Nephron (organoid): Measurements from ENCODE around the gene NDUFB10.

Experiments
- H3K27ac Mint-ChIP-seq, 3 experiments: 2 replicates each; pipeline ENCODE4 v1.8.0; 2020; ENCODE audit warnings: mixed read lengths in 3 of 3, mild to moderate bottlenecking in 2 of 3, moderate library complexity in 1 of 3
- H3K27me3 Mint-ChIP-seq: 2 replicates; pipeline ENCODE4 v1.8.0; 2021; ENCODE audit warnings: low read depth, mild to moderate bottlenecking, moderate library complexity, mixed read lengths
- H3K36me3 Mint-ChIP-seq: 2 replicates; pipeline ENCODE4 v1.8.0; 2020; ENCODE audit warnings: low read depth, mixed read lengths
- H3K4me1 Mint-ChIP-seq: 2 replicates; pipeline ENCODE4 v1.8.0; 2020; ENCODE audit warnings: mixed read lengths
- H3K4me3 Mint-ChIP-seq, 3 experiments: 2 replicates each; pipeline ENCODE4 v1.8.0; 2020; ENCODE audit warnings: mild to moderate bottlenecking in 3 of 3, mixed read lengths in 3 of 3, moderate library complexity in 2 of 3
- H3K9me3 Mint-ChIP-seq: 2 replicates; pipeline ENCODE4 v1.8.0; 2020; ENCODE audit warnings: mixed read lengths
- CTCF ChIP-seq, 3 experiments: fragments of 200-600 bp; sonication (generic); IDR thresholded peaks; one replicate each; pipeline ENCODE4 v1.5.0; 2021; ENCODE audit warnings: antibody characterized with exemption in 3 of 3; ENCODE audit not compliant: unreplicated experiment in 3 of 3

NDUFB10 gene

GRCh38 chr16:1977875-1978268 is 18.5 kb downstream of the NDUFB10 start:
- Mint-ChIP-seq H3K9me3 (no peaks in the 10 kb centered on the region), H3K27ac (no peak overlapping the region), H3K4me1 (peaks cover 16% of the 10 kb centered on the region), H3K27me3 (peaks cover 45% of the 10 kb centered on the region), H3K36me3 (peaks cover 3% of the 10 kb centered on the region), H3K4me3 (no peak overlapping the region)
- TF ChIP-seq CTCF (IDR thresholded peaks at IDR 0.05; ENCODE audit: unreplicated experiment in 3 of 3) = no peak

- no peak overlapping the region for H3K4me3 Mint-ChIP-seq
- peaks cover 18% of the 10 kb centered on the region for H3K4me1 Mint-ChIP-seq
- H3K27ac Mint-ChIP-seq = no peak overlapping the region
- no peaks in the 10 kb centered on the region for H3K9me3 Mint-ChIP-seq
- H3K27me3 Mint-ChIP-seq = peaks cover 51% of the 10 kb centered on the region
- no peak for TF ChIP-seq CTCF (IDR thresholded peaks at IDR 0.05; ENCODE audit: unreplicated experiment in 3 of 3)
- H3K36me3 Mint-ChIP-seq = peaks cover 3% of the 10 kb centered on the region
Observed at GRCh38 chr16:1978476-1979120, 19.3 kb downstream of the NDUFB10 start.

- Mint-ChIP-seq H3K9me3 (no peaks in the 10 kb centered on the region), H3K4me3 (no peak overlapping the region), H3K4me1 (peaks cover 18% of the 10 kb centered on the region), H3K27ac (no peak overlapping the region), H3K27me3 (peaks cover 51% of the 10 kb centered on the region), H3K36me3 (peaks cover 3% of the 10 kb centered on the region)
- TF ChIP-seq CTCF (IDR thresholded peaks at IDR 0.05; ENCODE audit: unreplicated experiment in 3 of 3) = no peak
Observed at GRCh38 chr16:1979271-1980029, 20.1 kb downstream of the NDUFB10 start.

GRCh38 chr16:1980030-1980769 is 20.9 kb downstream of the NDUFB10 start:
- H3K36me3 Mint-ChIP-seq = peaks cover 3% of the 10 kb centered on the region
- H3K4me1 Mint-ChIP-seq = peaks cover 25% of the 10 kb centered on the region
- no peak overlapping the region for H3K27ac Mint-ChIP-seq
- H3K4me3 Mint-ChIP-seq = peak overlapping the region in 1 of 3 experiments; percentile 20
- peaks cover 51% of the 10 kb centered on the region for H3K27me3 Mint-ChIP-seq
- no peaks in the 10 kb centered on the region for H3K9me3 Mint-ChIP-seq
- no peak for TF ChIP-seq CTCF (IDR thresholded peaks at IDR 0.05; ENCODE audit: unreplicated experiment in 3 of 3)

GRCh38 chr16:1980770-1981087 is 21.4 kb downstream of the NDUFB10 start:
- H3K27me3 Mint-ChIP-seq = peaks cover 51% of the 10 kb centered on the region
- H3K4me1 Mint-ChIP-seq = peaks cover 25% of the 10 kb centered on the region
- TF ChIP-seq CTCF (IDR thresholded peaks at IDR 0.05; ENCODE audit: unreplicated experiment in 3 of 3) = no peak
- no peaks in the 10 kb centered on the region for H3K9me3 Mint-ChIP-seq
- H3K27ac Mint-ChIP-seq = no peak overlapping the region
- H3K36me3 Mint-ChIP-seq = peaks cover 3% of the 10 kb centered on the region
- peak overlapping the region in 1 of 3 experiments; percentile 20 for H3K4me3 Mint-ChIP-seq
